WTC11 (cell line): ENCODE data around the gene HEBP1. TPM values are rescaled to one million over a fixed set of nuclear protein-coding genes. Genes with fewer than 3 reads are reported as not detected.

ENCODE experiments used
- ATAC-seq: fragments of 200-7000 bp; cut with Tn5 transposase; 2 replicates; pipeline ENCODE4 v1.10.0; 2021; ENCODE audit warnings: mild to moderate bottlenecking, moderate library complexity
- CTCF ChIA-PET: fragments of 300-600 bp; sonication (Branson Sonifier 250); formaldehyde crosslinking; loops from one replicate; lab custom pipeline; 2021; ENCODE audit warnings: antibody characterized with exemption; lab: Charles Lee
- POLR2A ChIA-PET: fragments of 350-600 bp; sonication (Branson Sonifier 250); formaldehyde crosslinking; loops from one replicate; lab custom pipeline; 2021; ENCODE audit warnings: antibody characterized with exemption; lab: Charles Lee
- DNase-seq: peaks from one replicate; pipeline ENCODE4 v3.0.0; 2021; ENCODE audit warnings: low spot score
- H3K27ac Mint-ChIP-seq: 2 replicates; pipeline ENCODE4 v1.8.0; 2021; ENCODE audit warnings: mixed read lengths
- H3K27me3 Mint-ChIP-seq: 2 replicates; pipeline ENCODE4 v1.8.0; 2021; ENCODE audit warnings: low read depth, mild to moderate bottlenecking, moderate library complexity, mixed read lengths
- H3K36me3 Mint-ChIP-seq: 2 replicates; pipeline ENCODE4 v1.8.0; 2021; ENCODE audit warnings: mixed read lengths
- H3K4me1 Mint-ChIP-seq: 2 replicates; pipeline ENCODE4 v1.8.0; 2022; ENCODE audit warnings: mixed read lengths
- H3K4me3 Mint-ChIP-seq: 2 replicates; pipeline ENCODE4 v1.8.0; 2021; ENCODE audit warnings: mild to moderate bottlenecking, moderate library complexity, mixed read lengths
- H3K9me3 Mint-ChIP-seq: 2 replicates; pipeline ENCODE4 v1.8.0; 2021; ENCODE audit warnings: mixed read lengths
- ATF1 ChIP-seq: sonication (generic); formaldehyde crosslinking; IDR thresholded peaks from 2 replicates; pipeline ENCODE4 v1.8.1; 2023; ENCODE audit warnings: mild to moderate bottlenecking, moderate library complexity, missing genetic modification reagents
- EMX1 ChIP-seq: fragments of 250-450 bp; sonication (Bioruptor Pico); IDR thresholded peaks from 2 replicates; pipeline ENCODE4 v1.8.0; 2021; ENCODE audit warnings: mild to moderate bottlenecking
- GABPB1 ChIP-seq: sonication (generic); formaldehyde crosslinking; IDR thresholded peaks from 2 replicates; pipeline ENCODE4 v1.8.1; 2023; ENCODE audit warnings: mild to moderate bottlenecking, missing genetic modification reagents
- JAZF1 ChIP-seq: fragments of 250-450 bp; sonication (Bioruptor Pico); IDR thresholded peaks from 2 replicates; pipeline ENCODE4 v1.9.0; 2021; ENCODE audit warnings: moderate library complexity, mild to moderate bottlenecking, inconsistent platforms
- KAT7 ChIP-seq: sonication (generic); formaldehyde crosslinking; IDR thresholded peaks from 2 replicates; pipeline ENCODE4 v1.8.1; 2023; ENCODE audit warnings: missing genetic modification reagents, mild to moderate bottlenecking, borderline replicate concordance
- MLX ChIP-seq: sonication (generic); formaldehyde crosslinking; IDR thresholded peaks from 2 replicates; pipeline ENCODE4 v1.8.1; 2023; ENCODE audit warnings: mild to moderate bottlenecking, missing genetic modification reagents, moderate library complexity
- MXD4 ChIP-seq: fragments of 250-450 bp; sonication (Bioruptor Pico); IDR thresholded peaks from 2 replicates; pipeline ENCODE4 v1.8.0; 2021; ENCODE audit warnings: mild to moderate bottlenecking, moderate library complexity, borderline replicate concordance
- NR2C2 ChIP-seq: sonication (generic); formaldehyde crosslinking; IDR thresholded peaks from 2 replicates; pipeline ENCODE4 v1.8.0; 2022; ENCODE audit warnings: mild to moderate bottlenecking, missing genetic modification reagents
- PRRX2 ChIP-seq: fragments of 250-450 bp; sonication (Bioruptor Pico); IDR thresholded peaks from 2 replicates; pipeline ENCODE4 v1.8.0; 2021; ENCODE audit warnings: mild to moderate bottlenecking
- RORB ChIP-seq: fragments of 250-450 bp; sonication (Bioruptor Pico); IDR thresholded peaks from 2 replicates; pipeline ENCODE4 v1.9.0; 2021; ENCODE audit warnings: mild to moderate bottlenecking
- SP1 ChIP-seq: sonication (generic); formaldehyde crosslinking; conservative IDR thresholded peaks from 2 replicates; pipeline ENCODE4 v1.8.1; 2022; ENCODE audit warnings: missing genetic modification reagents
- TCF7 ChIP-seq: sonication (generic); formaldehyde crosslinking; IDR thresholded peaks from 2 replicates; pipeline ENCODE4 v1.8.0; 2022; ENCODE audit warnings: mild to moderate bottlenecking, low read depth, missing genetic modification reagents, moderate library complexity
- TP53 ChIP-seq: sonication (generic); formaldehyde crosslinking; IDR thresholded peaks from 2 replicates; pipeline ENCODE4 v1.8.1; 2023; ENCODE audit warnings: mild to moderate bottlenecking, missing genetic modification reagents
- ZNF121 ChIP-seq: sonication (generic); formaldehyde crosslinking; IDR thresholded peaks from 2 replicates; pipeline ENCODE4 v1.8.0; 2023; ENCODE audit warnings: missing genetic modification reagents
- ZNF317 ChIP-seq: sonication (generic); formaldehyde crosslinking; IDR thresholded peaks from 2 replicates; pipeline ENCODE4 v1.8.1; 2023; ENCODE audit warnings: low read depth, mild to moderate bottlenecking, moderate library complexity, missing genetic modification reagents, borderline replicate concordance
- ZNF423 ChIP-seq: fragments of 250-450 bp; sonication (Bioruptor Pico); IDR thresholded peaks from 2 replicates; pipeline ENCODE4 v2.1.2; 2022; ENCODE audit warnings: mild to moderate bottlenecking, moderate library complexity
- ZSCAN18 ChIP-seq: fragments of 250-450 bp; sonication (Bioruptor Pico); IDR thresholded peaks from 2 replicates; pipeline ENCODE4 v2.1.2; 2022; ENCODE audit warnings: mild to moderate bottlenecking, moderate library complexity
- total RNA-seq: library from RNA; stranded (reverse); gene quantifications from 3 replicates; pipeline ENCODE4 v1.2.3, GENCODE V29; 2021
- TF ChIP-seq, protein P1 (sequence below): fragments of 250-450 bp; sonication (Bioruptor Pico); IDR thresholded peaks from 2 replicates; pipeline ENCODE4 v1.9.0; 2021; ENCODE audit warnings: mild to moderate bottlenecking
- TF ChIP-seq, protein P2 (sequence below): fragments of 250-450 bp; sonication (Bioruptor Pico); IDR thresholded peaks from 2 replicates; pipeline ENCODE4 v1.9.0; 2021; ENCODE audit warnings: mild to moderate bottlenecking
- TF ChIP-seq, protein P3 (sequence below): fragments of 200-600 bp; IDR thresholded peaks from 2 replicates; pipeline ENCODE4 v1.8.0; 2022; ENCODE audit warnings: antibody characterized with exemption
- TF ChIP-seq, protein P4 (sequence below): sonication (generic); formaldehyde crosslinking; IDR thresholded peaks from 2 replicates; pipeline ENCODE4 v1.8.1; 2022; ENCODE audit warnings: low read depth, missing genetic modification reagents, borderline replicate concordance

HEBP1 gene
- total RNA-seq, 1 experiment from 2014 or later, result 61.8 TPM

- TF ChIP-seq, protein P1, sequence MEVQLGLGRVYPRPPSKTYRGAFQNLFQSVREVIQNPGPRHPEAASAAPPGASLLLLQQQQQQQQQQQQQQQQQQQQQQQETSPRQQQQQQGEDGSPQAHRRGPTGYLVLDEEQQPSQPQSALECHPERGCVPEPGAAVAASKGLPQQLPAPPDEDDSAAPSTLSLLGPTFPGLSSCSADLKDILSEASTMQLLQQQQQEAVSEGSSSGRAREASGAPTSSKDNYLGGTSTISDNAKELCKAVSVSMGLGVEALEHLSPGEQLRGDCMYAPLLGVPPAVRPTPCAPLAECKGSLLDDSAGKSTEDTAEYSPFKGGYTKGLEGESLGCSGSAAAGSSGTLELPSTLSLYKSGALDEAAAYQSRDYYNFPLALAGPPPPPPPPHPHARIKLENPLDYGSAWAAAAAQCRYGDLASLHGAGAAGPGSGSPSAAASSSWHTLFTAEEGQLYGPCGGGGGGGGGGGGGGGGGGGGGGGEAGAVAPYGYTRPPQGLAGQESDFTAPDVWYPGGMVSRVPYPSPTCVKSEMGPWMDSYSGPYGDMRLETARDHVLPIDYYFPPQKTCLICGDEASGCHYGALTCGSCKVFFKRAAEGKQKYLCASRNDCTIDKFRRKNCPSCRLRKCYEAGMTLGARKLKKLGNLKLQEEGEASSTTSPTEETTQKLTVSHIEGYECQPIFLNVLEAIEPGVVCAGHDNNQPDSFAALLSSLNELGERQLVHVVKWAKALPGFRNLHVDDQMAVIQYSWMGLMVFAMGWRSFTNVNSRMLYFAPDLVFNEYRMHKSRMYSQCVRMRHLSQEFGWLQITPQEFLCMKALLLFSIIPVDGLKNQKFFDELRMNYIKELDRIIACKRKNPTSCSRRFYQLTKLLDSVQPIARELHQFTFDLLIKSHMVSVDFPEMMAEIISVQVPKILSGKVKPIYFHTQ (CRISPR knock-in tag), result no peak
- TF ChIP-seq ZSCAN18 (CRISPR knock-in tag), result no peak
- no peak for TF ChIP-seq KAT7 (CRISPR knock-in tag)
- TF ChIP-seq ZNF423, result no peak
- no peak for TF ChIP-seq RORB (CRISPR knock-in tag)
- TF ChIP-seq EMX1, result no peak
- no peak; the same call in 1 of the 2 replicates for TF ChIP-seq GABPB1 (CRISPR knock-in tag)
- TF ChIP-seq, protein P2, sequence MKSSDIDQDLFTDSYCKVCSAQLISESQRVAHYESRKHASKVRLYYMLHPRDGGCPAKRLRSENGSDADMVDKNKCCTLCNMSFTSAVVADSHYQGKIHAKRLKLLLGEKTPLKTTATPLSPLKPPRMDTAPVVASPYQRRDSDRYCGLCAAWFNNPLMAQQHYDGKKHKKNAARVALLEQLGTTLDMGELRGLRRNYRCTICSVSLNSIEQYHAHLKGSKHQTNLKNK (CRISPR knock-in tag), result no peak
- TF ChIP-seq, protein P3, sequence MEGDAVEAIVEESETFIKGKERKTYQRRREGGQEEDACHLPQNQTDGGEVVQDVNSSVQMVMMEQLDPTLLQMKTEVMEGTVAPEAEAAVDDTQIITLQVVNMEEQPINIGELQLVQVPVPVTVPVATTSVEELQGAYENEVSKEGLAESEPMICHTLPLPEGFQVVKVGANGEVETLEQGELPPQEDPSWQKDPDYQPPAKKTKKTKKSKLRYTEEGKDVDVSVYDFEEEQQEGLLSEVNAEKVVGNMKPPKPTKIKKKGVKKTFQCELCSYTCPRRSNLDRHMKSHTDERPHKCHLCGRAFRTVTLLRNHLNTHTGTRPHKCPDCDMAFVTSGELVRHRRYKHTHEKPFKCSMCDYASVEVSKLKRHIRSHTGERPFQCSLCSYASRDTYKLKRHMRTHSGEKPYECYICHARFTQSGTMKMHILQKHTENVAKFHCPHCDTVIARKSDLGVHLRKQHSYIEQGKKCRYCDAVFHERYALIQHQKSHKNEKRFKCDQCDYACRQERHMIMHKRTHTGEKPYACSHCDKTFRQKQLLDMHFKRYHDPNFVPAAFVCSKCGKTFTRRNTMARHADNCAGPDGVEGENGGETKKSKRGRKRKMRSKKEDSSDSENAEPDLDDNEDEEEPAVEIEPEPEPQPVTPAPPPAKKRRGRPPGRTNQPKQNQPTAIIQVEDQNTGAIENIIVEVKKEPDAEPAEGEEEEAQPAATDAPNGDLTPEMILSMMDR, result no peak
- no peak for TF ChIP-seq MXD4 (CRISPR knock-in tag)
- TF ChIP-seq, all 79 proteins: peak for 0
Measured at GRCh38 chr12:12946686-12947355, 53.2 kb downstream of the HEBP1 start (continued).

DNA sequence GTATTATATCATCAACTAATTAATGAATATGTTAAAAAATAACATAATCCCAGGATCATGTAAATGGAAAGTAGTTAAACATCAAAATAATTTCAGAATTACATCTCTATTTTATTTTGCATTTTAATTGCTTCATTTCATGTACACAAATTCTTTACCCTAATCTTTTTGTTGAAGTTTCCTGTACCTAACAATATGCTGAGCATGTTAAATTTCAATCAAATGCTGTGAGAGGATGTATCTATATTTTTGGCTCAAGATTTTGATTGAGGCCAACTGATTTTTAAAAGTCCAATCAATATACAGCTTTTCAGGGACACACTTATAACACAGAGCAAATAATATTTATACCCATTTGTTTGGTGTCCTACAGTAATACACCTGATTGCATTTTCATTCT is 54.5 kb downstream of the HEBP1 start:
- no peaks in the 10 kb centered on the region for H3K4me1 Mint-ChIP-seq
- no peak overlapping the region for H3K27ac Mint-ChIP-seq
- ChIA-PET POLR2A (no interaction called here), CTCF (no interaction called here)
- H3K9me3 Mint-ChIP-seq, result no peaks in the 10 kb centered on the region
- no peaks in the 10 kb centered on the region for H3K27me3 Mint-ChIP-seq
- no peaks in the 10 kb centered on the region for H3K36me3 Mint-ChIP-seq
- H3K4me3 Mint-ChIP-seq, result no peak overlapping the region
- TF ChIP-seq ZNF317 (CRISPR knock-in tag), result no peak
- TF ChIP-seq TCF7 (CRISPR knock-in tag), result no peak
- no peak for DNase-seq
- no peak for ATAC-seq

- no peak for DNase-seq
- TF ChIP-seq ATF1 (no peak), MLX (CRISPR knock-in tag) (no peak), JAZF1 (CRISPR knock-in tag) (no peak), TP53 (CRISPR knock-in tag) (no peak), ZNF121 (CRISPR knock-in tag) (no peak), PRRX2 (CRISPR knock-in tag) (no peak), SP1 (CRISPR knock-in tag) (no peak), NR2C2 (CRISPR knock-in tag) (no peak)
- TF ChIP-seq, protein P4, sequence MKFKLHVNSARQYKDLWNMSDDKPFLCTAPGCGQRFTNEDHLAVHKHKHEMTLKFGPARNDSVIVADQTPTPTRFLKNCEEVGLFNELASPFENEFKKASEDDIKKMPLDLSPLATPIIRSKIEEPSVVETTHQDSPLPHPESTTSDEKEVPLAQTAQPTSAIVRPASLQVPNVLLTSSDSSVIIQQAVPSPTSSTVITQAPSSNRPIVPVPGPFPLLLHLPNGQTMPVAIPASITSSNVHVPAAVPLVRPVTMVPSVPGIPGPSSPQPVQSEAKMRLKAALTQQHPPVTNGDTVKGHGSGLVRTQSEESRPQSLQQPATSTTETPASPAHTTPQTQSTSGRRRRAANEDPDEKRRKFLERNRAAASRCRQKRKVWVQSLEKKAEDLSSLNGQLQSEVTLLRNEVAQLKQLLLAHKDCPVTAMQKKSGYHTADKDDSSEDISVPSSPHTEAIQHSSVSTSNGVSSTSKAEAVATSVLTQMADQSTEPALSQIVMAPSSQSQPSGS, result no peak
- no peak overlapping the region for H3K27ac Mint-ChIP-seq
- no peaks in the 10 kb centered on the region for H3K36me3 Mint-ChIP-seq
- ChIA-PET CTCF (interaction anchor here (0.8 to 1.1 kb wide), 2 partner anchors 22 to 32 kb away, joined by 3 read pairs; no protein-coding TSS in a partner anchor), POLR2A (no interaction called here)
- H3K4me1 Mint-ChIP-seq, result no peaks in the 10 kb centered on the region
- ATAC-seq, result no peak
- H3K4me3 Mint-ChIP-seq, result no peak overlapping the region
- no peaks in the 10 kb centered on the region for H3K27me3 Mint-ChIP-seq
- no peaks in the 10 kb centered on the region for H3K9me3 Mint-ChIP-seq
Measured at GRCh38 chr12:12943586-12944260, 56.3 kb downstream of the HEBP1 start.
